ENCODE measurements around the gene SCGB3A1.

DNA sequence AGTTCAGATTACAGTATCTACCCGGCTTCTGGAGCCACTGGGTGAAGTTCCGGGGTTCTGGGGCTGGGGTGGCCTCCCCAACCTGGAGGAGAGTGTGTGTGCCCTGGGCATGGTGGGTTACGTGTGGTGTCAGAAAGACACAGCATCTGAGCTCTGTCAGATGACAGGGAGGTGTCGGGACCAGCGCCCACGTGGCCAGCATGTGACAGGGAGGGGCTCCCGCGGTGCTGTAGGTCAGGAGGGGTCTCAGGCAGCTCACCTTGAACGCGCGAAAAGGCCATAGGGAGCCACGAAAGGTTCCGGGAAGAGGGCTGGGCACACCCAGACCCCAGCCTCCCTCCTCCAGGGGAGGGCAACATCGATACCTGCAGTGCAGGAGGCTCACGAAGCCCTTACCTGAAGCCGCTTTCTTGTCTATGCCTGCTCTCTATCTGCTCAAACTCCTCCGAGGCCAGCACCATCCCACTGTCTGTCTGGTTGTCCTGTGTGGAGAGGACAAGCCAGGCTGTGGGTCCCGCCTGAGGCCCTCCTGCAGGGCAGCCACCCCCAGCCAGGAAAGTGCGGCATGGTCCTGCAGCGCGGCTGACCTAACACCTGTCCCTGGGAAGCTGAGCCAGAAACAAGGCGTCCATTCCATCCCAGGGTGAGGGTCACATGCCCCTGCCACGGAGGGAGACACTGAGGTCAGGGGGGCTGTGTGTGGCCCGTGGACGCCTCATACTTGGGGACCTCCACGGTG, 17.4 kb upstream of the SCGB3A1 start:
- TF ChIP-seq POLR2A (IDR thresholded peaks at IDR 0.05; ENCODE audit: low read depth, low read length) (no peak), TAF1 (IDR thresholded peaks at IDR 0.05; ENCODE audit: low read depth, low read length) (no peak), POLR2AphosphoS5 (IDR thresholded peaks at IDR 0.05; ENCODE audit: low read depth, low read length) (no peak), SPI1 (IDR thresholded peaks at IDR 0.05; ENCODE audit: low read depth, low read length) (no peak)

Measured in GM12891 (cell line).